Gastrocnemius medialis (tissue), 4 donors: ENCODE data around the gene RGPD3.

ENCODE experiments used
- POLR2A ChIP-seq, 2 donors: fragments of 450-650 bp; IDR thresholded peaks; one replicate each; pipeline ENCODE4 v1.6.1; 2017; ENCODE audit warnings: antibody characterized with exemption in 2 of 2, mild to moderate bottlenecking in 2 of 2, moderate library complexity in 2 of 2
- TF ChIP-seq, protein P1 (sequence below), 5 experiments: fragments of 450-650 bp in 3 of 5; fragments of 200-600 bp in 2 of 5; sonication (generic) in 2 of 5; IDR thresholded peaks in 4 of 5; conservative IDR thresholded peaks in 1 of 5; 1 replicate in 4 of 5; 2 replicates in 1 of 5; pipeline ENCODE4 v1.5.1; 2016 to 2019; ENCODE audit warnings: antibody characterized with exemption in 5 of 5, mild to moderate bottlenecking in 3 of 5, moderate library complexity in 3 of 5

DNA sequence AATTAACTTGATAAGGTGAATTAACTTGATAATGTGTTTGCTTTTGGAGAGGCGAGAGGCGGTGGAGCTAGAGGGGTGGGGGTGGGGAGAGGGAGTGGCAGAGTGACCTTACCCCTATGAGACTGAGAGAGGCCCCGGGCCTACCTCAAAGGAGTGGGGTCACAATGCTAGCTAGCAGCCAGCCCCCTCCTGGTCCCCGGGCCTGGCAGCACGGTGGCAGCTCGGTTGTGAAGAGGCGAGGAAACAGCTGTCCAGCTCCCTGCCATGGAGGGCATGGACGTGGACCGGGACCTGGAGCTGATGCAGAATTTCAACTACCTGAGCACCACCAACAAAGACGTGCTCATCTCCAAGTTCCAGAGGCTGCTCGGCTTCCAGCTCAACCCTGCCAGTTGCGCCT is 123.9 kb downstream of the RGPD3 start:
- TF ChIP-seq, protein P1, sequence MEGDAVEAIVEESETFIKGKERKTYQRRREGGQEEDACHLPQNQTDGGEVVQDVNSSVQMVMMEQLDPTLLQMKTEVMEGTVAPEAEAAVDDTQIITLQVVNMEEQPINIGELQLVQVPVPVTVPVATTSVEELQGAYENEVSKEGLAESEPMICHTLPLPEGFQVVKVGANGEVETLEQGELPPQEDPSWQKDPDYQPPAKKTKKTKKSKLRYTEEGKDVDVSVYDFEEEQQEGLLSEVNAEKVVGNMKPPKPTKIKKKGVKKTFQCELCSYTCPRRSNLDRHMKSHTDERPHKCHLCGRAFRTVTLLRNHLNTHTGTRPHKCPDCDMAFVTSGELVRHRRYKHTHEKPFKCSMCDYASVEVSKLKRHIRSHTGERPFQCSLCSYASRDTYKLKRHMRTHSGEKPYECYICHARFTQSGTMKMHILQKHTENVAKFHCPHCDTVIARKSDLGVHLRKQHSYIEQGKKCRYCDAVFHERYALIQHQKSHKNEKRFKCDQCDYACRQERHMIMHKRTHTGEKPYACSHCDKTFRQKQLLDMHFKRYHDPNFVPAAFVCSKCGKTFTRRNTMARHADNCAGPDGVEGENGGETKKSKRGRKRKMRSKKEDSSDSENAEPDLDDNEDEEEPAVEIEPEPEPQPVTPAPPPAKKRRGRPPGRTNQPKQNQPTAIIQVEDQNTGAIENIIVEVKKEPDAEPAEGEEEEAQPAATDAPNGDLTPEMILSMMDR (IDR thresholded peaks at IDR 0.05 in 4 of 5, conservative IDR thresholded peaks at IDR 0.05 in 1 of 5): no peak
- no peak for TF ChIP-seq POLR2A (IDR thresholded peaks at IDR 0.05)
